A673 (cell line): ENCODE data around the gene QKI. TPM values are rescaled to one million over a fixed set of nuclear protein-coding genes. Genes with fewer than 3 reads are reported as not detected.

ENCODE experiments used
- BruUV-seq: library from RNA; stranded (reverse); fragments of 400-500 nt; replicated peaks from 2 replicates; lab custom pipeline; 2021; lab: Mats Ljungman, UMichigan
- CTCF ChIA-PET: fragments of 300-600 bp; sonication (Branson Sonifier 250); formaldehyde crosslinking; loops from one replicate; lab custom pipeline; 2022; ENCODE audit warnings: antibody characterized with exemption; lab: Charles Lee
- POLR2A ChIA-PET: fragments of 300-600 bp; sonication (Branson Sonifier 250); formaldehyde crosslinking; loops from one replicate; lab custom pipeline; 2022; ENCODE audit warnings: antibody characterized with exemption; ENCODE audit not compliant: low non-redundant PET; lab: Charles Lee
- DNase-seq: peaks from one replicate; pipeline ENCODE4 v3.0.0-alpha.2; 2015; ENCODE audit warnings: low spot score
- H3K27ac ChIP-seq: fragments of 200-600 bp; sonication (generic); 2 replicates; pipeline ENCODE4 v1.5.1; 2016; ENCODE audit warnings: mixed run types, low read depth, mild to moderate bottlenecking, mixed read lengths, antibody characterized with exemption, low read length; ENCODE audit not compliant: poor library complexity, severe bottlenecking
- H3K27me3 ChIP-seq: fragments of 200-600 bp; sonication (generic); replicated peaks from 2 replicates; pipeline ENCODE4 v1.6.1; 2017; ENCODE audit warnings: mixed run types, low read depth, mild to moderate bottlenecking, mixed read lengths, antibody characterized with exemption, low read length; ENCODE audit not compliant: insufficient read depth, poor library complexity
- H3K36me3 ChIP-seq: fragments of 200-600 bp; sonication (generic); 2 replicates; pipeline ENCODE4 v1.6.1; 2016; ENCODE audit warnings: mixed run types, mild to moderate bottlenecking, mixed read lengths, antibody characterized with exemption, low read length; ENCODE audit not compliant: insufficient read depth, poor library complexity, severe bottlenecking
- H3K4me1 ChIP-seq: fragments of 200-600 bp; sonication (generic); 2 replicates; pipeline ENCODE4 v1.6.1; 2017; ENCODE audit warnings: mixed run types, mild to moderate bottlenecking, mixed read lengths, antibody characterized with exemption, low read length; ENCODE audit not compliant: insufficient read depth, poor library complexity, severe bottlenecking
- H3K4me3 ChIP-seq: fragments of 200-600 bp; sonication (generic); 2 replicates; pipeline ENCODE4 v1.5.1; 2016; ENCODE audit warnings: low read depth, mixed run types, mild to moderate bottlenecking, mixed read lengths, low read length; ENCODE audit not compliant: poor library complexity, severe bottlenecking
- H3K9me3 ChIP-seq: fragments of 200-600 bp; sonication (generic); 2 replicates; pipeline ENCODE4 v1.6.1; 2016; ENCODE audit warnings: mixed run types, low read depth, mild to moderate bottlenecking, mixed read lengths, antibody characterized with exemption, low read length; ENCODE audit not compliant: poor library complexity, severe bottlenecking
- EZH2 ChIP-seq: fragments of 200-600 bp; sonication (generic); IDR thresholded peaks from 2 replicates; pipeline ENCODE4 v1.6.1; 2017; ENCODE audit warnings: borderline replicate concordance, low read depth, mild to moderate bottlenecking, mixed read lengths, antibody characterized with exemption, low read length; ENCODE audit not compliant: poor library complexity, severe bottlenecking
- intact Hi-C: fragments of 100-400 bp; cut with micrococcal nuclease; formaldehyde crosslinking; loops from one replicate; pipeline ENCODE4 v1.10.0; 2022; ENCODE audit not compliant: unreplicated experiment
- total RNA-seq: library from RNA; stranded (reverse); gene quantifications from 2 replicates; pipeline ENCODE4 v1.2.3, GENCODE V29; 2021
- TF ChIP-seq, protein P1 (sequence below): fragments of 300-800, 200-600 bp; sonication (generic); conservative IDR thresholded peaks from 2 replicates; pipeline ENCODE4 v1.5.1; 2017; ENCODE audit warnings: low read depth, mild to moderate bottlenecking, antibody characterized with exemption, low read length, moderate library complexity, mixed read lengths

Gene QKI
- total RNA-seq, 1 experiment from 2014 or later = 128 TPM

DNA sequence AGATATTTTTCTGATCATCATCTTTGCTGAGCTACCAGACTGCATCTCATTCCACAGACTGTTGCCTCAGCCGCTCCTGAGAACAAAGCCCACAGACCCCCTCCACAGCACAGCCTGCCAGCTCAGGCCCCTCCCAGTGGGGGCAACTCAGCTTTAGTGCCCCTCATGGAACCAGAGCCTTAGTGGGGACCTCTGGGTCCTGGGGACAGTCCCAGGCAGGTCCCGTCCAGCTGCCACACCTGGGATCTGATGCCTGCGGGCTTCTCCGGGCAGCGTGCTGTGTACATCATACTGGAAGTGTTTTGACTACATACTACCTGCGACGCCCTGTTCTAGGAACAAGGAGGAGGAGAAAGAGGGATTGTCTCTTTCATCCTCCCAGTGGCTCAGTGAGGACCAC, 38.3 kb upstream of the QKI start:
- no peaks in the 10 kb centered on the region for H3K9me3 ChIP-seq
- no peak overlapping the region for H3K4me3 ChIP-seq
- H3K4me1 ChIP-seq = no peaks in the 10 kb centered on the region
- no peak for DNase-seq
- no TSS peak for BruUV-seq
- H3K27me3 ChIP-seq = no peaks in the 10 kb centered on the region
- CTCF ChIA-PET = no interaction called here
- POLR2A ChIA-PET = no interaction called here
- intact Hi-C loops = no loop called here
- no peaks in the 10 kb centered on the region for H3K36me3 ChIP-seq
- H3K27ac ChIP-seq = no peak overlapping the region
- TF ChIP-seq EZH2 = no peak
- TF ChIP-seq, protein P1, sequence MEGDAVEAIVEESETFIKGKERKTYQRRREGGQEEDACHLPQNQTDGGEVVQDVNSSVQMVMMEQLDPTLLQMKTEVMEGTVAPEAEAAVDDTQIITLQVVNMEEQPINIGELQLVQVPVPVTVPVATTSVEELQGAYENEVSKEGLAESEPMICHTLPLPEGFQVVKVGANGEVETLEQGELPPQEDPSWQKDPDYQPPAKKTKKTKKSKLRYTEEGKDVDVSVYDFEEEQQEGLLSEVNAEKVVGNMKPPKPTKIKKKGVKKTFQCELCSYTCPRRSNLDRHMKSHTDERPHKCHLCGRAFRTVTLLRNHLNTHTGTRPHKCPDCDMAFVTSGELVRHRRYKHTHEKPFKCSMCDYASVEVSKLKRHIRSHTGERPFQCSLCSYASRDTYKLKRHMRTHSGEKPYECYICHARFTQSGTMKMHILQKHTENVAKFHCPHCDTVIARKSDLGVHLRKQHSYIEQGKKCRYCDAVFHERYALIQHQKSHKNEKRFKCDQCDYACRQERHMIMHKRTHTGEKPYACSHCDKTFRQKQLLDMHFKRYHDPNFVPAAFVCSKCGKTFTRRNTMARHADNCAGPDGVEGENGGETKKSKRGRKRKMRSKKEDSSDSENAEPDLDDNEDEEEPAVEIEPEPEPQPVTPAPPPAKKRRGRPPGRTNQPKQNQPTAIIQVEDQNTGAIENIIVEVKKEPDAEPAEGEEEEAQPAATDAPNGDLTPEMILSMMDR = no peak

DNA sequence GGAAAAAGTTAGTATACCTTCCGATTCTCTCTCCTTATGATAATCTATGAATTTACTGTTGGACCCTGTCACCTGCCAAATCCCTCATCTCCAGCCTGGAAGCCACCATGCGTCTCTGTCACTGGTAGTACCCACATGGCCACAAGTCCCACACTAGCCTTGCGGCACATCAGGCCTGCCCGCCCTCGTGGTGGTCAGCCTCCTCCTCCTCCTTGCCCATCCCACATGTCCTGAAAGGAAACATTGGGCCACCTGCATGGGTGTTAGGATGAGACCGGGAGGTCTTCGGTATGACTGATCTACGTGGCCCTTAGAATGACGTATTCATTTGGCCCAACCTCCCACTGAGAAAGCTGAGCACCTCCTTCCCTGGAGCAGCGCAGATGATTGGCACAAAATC, 37.0 kb upstream of the QKI start:
- TF ChIP-seq, protein P1 = no peak
- TF ChIP-seq EZH2 = no peak
- intact Hi-C loops = no loop called here
- ChIA-PET CTCF (no interaction called here), POLR2A (no interaction called here)
- DNase-seq = no peak
- no peak overlapping the region for H3K27ac ChIP-seq
- no peaks in the 10 kb centered on the region for H3K4me1 ChIP-seq
- H3K36me3 ChIP-seq = no peaks in the 10 kb centered on the region
- H3K4me3 ChIP-seq = no peak overlapping the region
- BruUV-seq = no TSS peak
- H3K9me3 ChIP-seq = no peaks in the 10 kb centered on the region
- H3K27me3 ChIP-seq = no peaks in the 10 kb centered on the region

DNA sequence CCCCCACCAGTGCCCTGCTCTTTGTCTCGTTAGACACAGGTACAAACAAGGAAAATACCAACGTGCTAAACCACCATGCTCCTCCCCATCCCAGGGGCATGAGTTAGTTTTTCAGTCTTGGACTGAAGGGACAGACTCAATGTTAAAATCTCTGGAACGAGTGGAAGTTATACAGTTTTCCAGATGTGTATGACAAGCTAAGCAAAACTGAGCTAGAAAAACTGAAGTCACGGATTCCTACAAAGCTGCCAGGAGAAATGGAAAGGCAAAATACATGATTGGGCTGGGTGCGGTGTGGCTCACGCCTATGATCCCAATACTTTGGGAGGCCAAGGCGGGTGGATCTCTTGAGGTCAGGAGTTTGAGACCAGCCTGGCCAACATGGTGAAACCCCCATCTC, 34.3 kb upstream of the QKI start:
- BruUV-seq = no TSS peak
- TF ChIP-seq EZH2 = no peak
- TF ChIP-seq, protein P1 = no peak
- Histone ChIP-seq H3K27me3 (no peaks in the 10 kb centered on the region), H3K4me1 (no peaks in the 10 kb centered on the region), H3K36me3 (no peaks in the 10 kb centered on the region), H3K27ac (no peak overlapping the region), H3K9me3 (no peaks in the 10 kb centered on the region), H3K4me3 (no peak overlapping the region)
- intact Hi-C loops = no loop called here
- DNase-seq = no peak
- ChIA-PET CTCF (no interaction called here), POLR2A (no interaction called here)
